HG02938 (cell line): ENCODE results near the gene KIAA1217.
A peak's percentile ranks its signal among the peaks of the same experiment; 100 is the strongest.

Source experiments
- ATAC-seq: cut with Tn5 transposase; IDR thresholded peaks from one replicate; pipeline ENCODE4 v1.9.1; 2021; ENCODE audit warnings: mild to moderate bottlenecking, moderate library complexity; ENCODE audit not compliant: unreplicated experiment

KIAA1217 gene

DNA sequence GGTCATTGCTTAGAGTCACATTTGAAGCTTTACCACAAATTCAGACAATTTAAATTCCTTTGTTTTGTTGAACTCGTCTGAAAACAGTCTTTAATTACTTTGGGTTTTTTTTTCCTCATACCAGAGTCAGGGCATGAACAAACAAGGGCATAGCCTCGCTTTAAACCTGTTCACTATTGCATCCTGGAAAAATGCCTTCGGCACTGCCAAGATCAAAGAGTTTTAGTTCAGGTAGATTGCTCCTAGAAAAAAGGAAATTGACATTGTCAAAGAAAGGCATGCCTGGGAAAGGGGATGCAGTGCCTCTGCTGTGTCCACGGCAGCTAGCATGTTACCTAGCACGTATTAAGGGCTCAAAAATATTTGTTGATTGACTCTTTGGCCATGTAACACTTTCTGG, 279.7 kb downstream of the KIAA1217 start:
- no peak for ATAC-seq

DNA sequence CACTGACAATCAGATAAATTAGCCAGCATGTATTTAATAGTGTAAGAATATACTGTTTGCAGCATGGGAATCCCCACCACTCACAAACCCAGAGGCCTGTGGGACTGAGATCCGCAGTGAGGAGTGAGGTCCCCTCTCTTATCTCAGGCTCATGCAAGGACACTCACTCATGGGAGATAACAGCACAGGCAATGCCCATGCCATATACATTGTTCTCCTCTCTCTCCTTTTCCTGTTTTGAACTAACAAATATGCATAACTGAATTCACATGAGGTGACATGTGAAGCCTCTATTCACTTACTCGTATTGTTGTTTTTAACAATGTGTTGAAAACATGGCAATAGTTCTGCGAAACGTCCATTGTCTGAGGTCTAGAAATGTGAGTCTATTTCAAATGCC, 284.2 kb downstream of the KIAA1217 start:
- ATAC-seq, result no peak

DNA sequence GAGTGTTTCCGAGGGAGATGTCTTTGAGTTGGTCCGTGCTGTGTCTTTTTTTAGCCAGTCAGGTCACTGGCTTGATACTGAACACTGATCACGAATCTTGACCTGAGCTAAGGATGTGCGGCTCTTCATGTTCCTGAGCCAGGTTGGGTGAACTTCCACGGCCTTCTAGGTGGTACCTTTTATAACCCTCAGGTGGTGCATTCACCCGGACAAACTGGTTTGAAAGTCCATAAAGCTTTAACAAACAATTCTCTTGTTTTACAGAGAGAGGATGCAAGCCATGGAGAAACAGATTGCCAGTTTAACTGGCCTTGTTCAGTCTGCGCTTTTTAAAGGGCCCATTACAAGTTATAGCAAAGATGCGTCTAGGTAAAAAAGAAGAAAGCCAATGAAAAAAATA, 285.3 kb downstream of the KIAA1217 start:
- no peak for ATAC-seq

DNA sequence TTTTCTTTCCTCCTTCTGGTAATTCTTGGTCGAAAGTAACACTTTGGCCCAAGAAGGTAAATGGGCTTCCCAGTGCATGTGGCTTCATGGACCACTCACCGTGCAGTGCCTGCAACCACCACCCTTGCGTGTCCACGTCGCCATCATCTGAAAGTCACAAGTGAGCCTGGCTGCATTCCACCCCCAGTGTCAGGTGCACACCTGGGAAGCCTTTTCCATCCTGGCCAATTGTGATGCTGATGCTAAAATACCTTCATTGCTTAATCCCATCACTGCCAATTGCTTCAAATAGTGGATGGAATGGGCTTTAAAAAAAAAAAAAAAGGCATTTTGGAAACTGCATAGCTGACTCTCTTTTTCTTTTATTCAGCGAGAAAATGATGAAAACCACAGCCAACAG, 285.8 kb downstream of the KIAA1217 start:
- no peak for ATAC-seq

DNA sequence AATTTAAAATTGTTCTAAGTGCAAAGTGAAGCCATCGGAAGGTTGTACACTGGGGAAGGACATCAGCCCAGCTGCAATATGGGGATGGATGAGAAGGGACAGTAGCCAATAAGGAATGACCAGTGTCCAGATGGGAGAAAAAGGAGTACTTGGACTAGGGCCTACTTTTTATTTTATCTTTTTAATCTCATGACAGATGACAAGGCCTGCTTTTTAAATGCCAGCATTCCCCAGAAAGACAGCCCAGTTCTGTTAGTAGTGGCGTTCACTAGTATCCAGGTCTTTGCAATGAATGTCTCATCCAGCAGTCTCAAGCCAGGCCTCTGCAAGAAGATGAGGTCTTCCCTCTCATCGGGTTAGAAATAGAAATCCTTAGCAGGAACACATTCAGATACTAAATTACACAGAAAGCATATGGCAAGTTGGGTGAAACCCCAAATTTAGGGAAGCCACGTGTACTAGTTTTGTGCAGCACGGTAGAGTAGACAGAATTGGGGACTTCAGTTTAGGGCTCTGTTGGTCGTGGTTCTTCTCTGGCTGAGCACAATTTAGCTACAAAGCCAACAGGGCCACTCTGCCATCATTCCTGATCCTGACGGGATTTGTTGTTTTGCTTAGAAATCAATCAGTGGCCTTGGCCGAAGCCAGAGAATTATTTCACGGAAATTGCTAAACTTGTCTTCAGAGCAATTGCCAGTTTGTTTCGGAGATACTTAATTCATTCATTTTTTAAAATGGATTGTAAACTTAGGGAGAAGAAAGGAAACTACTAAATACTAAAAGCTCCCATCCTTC, 286.9 kb downstream of the KIAA1217 start:
- ATAC-seq, result no peak

DNA sequence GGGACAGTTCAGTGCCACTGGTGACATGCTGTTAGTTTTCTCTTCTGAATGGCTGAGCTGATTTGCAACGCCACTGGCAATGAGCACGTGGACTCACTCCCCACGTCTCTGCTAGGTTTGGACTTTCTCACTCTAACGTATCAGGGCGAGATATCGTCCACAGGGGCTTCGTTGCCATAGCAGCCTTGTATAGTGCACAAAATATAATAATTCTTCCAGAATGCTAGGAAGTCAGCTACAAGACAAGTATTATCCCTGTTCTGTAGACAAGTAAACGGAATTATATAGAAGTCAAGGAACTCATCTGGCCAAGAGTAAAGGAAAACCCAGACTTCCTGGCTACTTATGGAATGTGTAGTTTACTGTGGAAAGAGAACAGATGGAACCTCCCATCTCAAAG, 288.0 kb downstream of the KIAA1217 start:
- ATAC-seq, result no peak

DNA sequence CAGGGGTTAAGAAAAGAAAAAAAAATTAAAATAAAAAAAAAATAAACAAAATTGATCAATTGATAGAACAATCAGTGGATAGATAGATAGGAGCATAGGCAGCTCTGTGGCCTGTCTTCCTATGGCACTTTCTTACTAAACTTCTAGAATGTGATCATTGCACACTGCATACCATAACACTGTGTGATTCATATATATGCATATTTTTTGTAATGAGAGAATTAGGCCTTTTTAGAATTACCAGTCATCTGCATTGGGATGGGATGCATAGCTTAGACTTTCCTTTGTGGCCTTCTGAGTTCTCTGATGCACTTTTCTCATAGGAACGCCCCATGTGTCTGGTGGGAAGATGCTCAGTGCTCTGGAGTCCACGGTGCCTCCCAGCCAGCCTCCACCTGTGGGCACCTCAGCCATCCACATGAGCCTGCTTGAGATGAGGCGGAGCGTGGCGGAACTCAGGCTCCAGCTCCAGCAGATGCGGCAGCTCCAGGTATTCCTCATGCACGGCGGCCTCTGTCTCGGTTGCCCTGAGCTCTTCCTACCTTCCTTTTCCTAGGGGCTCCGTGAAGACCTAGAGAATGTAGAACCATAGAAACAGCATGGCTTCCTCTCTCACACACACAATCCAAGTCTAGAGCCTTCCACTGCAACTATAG, 292.2 kb downstream of the KIAA1217 start:
- ATAC-seq, result no peak

DNA sequence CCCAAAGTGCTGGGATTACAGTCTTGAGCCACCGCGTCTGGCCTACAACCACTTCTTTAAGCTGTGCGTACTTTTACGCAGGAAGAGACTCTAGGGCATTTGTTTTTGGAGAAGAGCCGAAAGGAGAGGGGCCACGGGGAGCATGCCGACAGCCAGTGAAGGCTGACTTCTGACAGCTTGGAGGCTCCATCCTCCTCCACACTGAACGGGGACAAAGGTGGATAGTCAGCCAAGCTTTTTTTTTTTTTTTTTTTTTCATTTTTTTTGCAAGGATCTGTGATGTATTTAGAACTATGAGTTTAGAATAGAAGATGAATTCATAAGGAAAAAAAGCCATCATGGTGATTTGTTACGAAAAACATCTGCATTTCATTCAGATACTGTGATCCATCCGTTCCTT, 293.1 kb downstream of the KIAA1217 start:
- ATAC-seq, result no peak

DNA sequence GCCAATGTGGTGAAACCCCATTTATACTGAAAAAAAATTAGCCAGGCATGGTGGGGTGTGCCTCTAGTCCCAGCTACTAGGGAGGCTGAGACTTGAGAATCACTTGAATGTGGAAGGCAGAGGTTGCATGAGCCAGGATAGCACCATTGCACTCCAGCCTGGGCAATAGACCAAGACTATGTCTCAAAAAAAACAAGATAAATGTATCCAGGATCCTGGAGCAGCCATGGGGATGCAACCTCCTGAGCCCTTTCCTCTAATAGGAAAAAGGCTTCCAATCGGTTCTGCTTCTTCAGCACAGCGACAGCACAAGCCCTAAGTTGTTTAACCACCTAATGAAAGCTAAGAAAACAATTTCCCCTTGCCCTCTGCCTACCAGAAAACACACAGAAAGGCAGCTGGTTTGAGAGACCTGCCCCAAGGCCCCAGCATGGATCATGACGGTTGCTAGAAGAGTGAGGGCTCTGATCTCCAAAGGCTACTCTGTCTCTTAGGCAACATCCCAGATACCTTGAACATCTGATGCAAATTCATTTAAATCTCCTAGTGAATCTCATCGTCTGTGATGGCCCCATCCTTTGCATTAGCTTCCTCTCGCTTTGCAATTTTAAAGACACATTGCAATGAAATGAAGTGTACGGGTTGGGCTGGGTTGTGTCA, 294.0 kb downstream of the KIAA1217 start:
- ATAC-seq, result no peak

DNA sequence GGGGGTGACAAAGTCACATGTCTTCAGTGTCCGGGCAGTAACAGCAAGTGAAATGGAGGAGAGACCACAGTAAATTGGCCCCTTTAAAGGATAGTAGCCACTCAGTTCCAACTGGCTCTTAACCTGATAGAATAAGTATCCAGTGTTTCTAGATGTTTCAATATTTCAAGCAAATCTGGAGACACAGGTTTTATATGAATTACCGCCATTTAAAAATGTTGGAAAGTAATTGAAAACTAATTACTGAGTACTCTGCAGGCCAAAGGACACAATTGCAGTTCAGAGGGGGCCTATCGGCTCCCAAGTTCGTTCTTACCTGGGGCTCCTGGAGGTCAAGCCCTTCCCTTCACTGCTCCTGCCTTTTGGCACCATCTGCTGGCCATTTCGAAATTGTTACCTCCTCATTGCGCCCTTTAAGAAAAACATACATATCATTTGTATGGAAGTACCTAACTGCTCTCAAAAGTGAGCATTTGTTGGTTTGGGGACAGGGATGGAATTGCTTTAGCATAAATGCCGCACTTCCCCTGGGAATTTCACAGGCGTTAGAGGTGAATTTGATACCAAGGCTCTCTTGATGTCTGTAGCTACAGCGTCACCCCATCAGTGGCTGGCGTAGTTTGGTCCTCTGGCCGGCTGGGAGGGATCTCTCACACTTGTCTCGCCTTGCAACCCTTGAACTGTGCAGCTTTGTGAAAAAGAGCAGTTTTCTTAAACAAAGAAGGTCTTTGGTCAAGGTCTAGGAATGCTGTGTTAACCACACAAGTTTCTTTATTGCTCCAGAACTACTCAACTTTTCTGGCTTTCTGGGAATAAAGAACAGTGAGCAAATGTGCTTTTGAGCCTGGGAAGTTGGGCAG, 294.8 kb downstream of the KIAA1217 start:
- peak; percentile 72 for ATAC-seq

DNA sequence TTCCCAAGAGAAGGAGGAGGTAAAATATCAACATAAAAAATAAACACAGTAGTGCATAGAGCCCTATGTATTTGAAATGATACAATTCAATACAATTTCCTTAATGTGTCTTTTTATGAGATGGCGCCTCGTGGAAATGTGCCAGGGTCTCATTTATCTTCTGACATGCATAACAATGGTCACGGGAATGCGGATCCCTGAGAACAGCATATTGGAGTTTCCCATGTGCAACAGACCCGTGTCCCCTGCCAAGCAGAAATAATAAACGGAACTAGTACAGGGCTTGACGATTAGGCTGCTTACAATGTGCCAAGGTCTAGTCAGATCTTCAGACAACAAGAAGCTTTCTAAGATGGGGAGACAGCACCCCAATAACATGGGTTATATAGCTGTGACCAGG, 296.8 kb downstream of the KIAA1217 start:
- no peak for ATAC-seq

DNA sequence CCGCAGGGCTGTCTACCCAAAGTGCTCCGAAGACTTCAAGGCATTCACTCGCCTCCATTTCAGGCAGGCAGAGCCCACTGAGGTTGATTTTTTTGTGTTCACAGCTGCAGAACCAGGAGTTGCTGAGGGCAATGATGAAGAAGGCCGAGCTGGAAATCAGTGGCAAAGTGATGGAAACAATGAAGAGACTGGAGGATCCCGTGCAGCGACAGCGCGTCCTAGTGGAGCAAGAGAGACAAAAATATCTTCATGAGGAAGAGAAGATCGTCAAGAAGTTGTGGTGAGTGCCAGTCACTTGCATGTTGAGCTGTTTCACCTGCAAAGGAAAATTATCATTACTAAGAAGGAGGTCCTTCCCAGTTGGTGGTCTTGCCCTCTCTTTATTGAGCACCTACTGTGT, 304.2 kb downstream of the KIAA1217 start:
- ATAC-seq, result no peak

DNA sequence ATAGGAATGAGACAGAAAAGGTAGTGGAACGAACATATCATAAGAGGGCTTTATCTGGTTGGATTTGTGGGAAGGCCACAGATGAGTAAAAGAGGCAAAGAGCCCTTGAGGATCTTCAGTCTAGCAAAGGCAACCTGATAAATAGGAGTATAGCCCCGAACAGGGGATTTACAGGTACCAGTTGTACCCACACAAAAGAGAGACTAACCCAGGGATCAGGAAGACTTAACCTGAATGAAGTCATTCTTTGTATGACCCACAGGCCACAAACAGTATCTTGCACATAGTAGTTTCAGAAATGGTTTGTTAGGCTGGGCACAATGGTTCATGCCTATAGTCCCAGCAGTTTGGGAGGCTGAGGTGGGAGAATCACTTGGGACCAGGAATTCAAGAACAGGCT, 306.5 kb downstream of the KIAA1217 start:
- no peak for ATAC-seq

DNA sequence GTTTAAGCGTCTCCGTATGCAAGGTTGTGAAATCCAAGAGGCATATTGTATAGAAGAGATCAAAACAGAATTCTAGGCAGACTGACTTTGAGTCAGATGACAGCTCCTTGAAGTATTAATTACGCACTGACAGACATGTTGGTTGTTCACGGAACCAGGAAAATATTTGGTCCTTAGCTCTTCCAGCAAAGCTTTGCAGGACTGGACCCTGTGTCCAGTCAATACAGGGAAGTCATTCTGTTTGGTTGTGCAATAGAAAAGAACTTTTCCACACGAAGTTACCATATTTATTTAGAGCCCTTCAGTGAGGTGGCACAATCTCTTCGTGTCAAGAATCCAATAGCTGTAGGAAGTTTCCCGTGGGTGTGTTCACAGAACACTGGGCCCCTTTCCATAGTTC, 309.5 kb downstream of the KIAA1217 start:
- no peak for ATAC-seq

DNA sequence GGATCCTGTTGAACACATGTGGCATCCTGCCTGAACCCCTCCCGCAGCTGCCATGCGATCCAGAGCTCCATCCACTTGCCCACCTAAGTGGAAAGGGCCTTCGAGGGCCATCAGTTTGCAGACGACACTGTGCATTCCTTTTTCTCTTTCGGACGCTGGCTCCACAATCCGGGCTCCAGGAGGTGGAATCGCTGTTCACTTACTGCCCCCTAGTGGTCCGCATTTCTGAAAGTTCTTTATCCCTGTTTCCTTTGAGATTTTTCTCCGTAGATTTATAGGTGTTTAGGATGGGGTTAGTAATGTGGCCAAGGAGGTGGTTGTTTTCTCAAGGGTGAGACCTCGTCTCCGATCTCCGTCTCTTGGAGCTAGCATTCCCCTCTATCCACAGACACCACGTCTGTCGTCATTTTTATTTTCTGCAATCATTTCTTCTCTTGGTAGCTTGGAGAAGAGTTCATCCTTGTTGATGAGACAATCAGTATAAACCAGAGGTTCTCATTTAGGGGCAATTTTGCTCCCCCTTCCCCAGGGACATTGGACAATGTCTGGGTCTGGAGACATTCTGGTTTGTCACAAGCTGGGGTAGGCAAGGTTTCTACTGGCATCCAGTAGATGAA, 310.2 kb downstream of the KIAA1217 start:
- no peak for ATAC-seq

DNA sequence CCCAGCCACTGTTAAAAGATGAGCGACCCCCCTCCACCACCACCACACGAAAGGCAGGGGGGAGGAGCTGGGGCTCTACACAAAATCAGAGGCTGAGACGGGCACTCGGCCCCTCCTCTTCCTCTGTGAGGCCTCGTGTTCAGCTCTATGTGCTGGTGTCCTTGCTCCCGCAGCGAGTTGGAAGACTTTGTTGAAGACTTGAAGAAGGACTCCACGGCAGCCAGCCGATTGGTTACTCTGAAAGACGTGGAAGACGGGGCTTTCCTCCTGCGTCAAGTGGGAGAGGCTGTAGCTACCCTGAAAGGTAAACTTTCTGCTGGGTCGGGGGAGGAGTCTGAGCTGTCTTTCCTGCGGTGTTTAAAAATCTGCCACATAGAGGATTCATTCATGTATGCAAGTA, 311.0 kb downstream of the KIAA1217 start:
- peak; percentile 58 for ATAC-seq

DNA sequence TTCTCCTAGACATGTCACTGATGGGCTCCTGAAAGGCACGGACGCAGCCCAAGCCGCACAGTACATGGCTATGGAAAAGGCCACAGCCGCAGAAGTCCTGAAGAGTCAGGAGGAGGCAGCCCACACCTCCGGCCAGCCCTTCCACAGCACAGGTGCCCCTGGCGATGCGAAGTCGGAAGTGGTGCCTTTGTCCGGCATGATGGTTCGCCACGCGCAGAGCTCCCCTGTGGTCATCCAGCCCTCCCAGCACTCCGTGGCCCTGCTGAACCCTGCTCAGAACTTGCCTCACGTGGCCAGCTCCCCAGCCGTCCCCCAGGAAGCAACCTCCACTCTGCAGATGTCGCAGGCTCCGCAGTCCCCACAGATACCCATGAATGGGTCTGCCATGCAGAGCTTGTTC, 315.4 kb downstream of the KIAA1217 start:
- no peak for ATAC-seq

DNA sequence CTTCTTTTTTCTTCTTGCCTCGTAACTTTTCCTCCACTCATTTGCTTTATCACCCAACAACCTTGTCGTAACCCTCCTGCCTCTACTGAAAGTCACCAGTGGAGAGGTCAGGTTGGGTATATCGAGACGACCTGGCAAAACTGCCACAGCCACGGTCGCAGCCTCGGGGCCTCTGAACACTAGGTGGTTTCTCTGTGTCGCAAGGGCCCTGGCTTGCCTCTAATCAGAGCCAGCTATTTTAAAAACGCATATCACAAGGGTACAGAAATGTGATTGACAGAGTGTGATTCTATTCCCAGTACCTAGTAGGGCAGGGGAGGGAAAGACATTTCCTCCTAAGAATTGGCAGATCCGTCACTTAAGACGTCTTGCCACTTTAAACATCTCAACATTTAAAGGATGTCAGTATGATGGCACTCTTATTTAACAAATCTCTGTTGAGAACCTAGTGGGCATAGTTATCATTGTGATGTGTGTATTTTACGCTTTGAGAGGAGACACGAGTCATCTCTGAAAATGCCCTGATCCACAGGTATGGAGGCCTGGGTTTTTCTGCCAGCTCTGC, 317.2 kb downstream of the KIAA1217 start:
- no peak for ATAC-seq

DNA sequence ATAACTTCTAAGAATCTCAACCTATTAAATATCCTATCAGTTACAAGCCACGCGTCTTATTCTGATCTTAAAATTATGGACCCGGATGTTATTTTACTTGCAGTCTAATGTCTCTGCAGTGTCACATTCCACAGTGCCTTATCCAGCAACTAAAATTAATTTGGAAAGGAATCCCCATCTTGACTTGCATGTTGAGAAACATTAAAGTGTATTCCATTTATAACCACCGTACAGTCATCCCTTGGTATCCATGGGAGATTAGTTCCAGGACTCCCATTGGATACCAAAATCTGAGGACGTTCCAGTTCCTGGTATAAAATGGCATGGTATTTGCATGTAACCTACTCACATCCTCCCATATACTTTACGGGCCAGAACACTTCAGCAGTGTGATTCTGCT, 320.0 kb downstream of the KIAA1217 start:
- no peak for ATAC-seq

DNA sequence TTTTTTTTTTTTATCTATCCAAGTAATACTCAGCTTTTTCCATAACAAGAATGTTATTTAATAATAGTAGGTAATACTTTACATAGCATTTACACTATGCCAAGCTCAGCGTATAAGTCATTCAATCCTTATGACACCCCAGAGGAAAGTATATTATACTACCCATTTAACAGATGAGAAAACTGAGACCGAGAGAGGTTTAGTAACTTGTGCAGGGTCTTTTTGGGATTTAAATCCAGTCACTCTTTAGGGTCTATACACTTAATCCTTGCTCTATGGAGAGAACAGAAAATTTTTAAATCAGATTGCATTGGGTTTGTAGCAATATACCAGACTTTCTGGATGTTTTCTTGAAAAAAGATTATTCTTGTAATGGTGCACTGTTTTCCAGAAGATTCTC, 322.5 kb downstream of the KIAA1217 start:
- ATAC-seq, result no peak
